SK-N-MC (cell line): ENCODE results near the gene PARVA.

Experiments
- EZH2 ChIP-seq: fragments of 200-600 bp; sonication (generic); IDR thresholded peaks from one replicate; pipeline ENCODE4 v1.6.1; 2017; ENCODE audit warnings: antibody characterized with exemption
- POLR2AphosphoS5 ChIP-seq: IDR thresholded peaks from 2 replicates; pipeline ENCODE4 v1.6.1; 2012; ENCODE audit warnings: mild to moderate bottlenecking, low read depth, low read length, borderline replicate concordance

DNA sequence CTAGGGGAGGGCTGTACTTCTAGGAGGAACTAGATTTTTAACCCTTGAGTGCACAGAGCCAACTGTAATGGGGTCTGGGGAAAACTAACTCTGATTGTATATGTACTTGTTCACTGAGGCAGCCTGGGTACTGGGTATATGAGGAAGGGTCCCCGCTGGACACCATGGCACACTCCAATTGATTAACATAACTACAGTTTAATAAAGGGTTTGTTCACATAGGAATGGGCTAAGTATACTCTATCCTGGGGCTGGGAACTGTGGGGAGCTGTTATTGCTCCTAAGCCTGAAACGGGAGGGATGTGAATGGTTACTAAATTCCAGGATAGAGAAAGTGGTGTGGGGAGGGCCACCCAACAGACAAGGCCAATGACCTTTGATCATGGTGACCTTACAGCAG is 67.6 kb downstream of the PARVA start:
- no peak for TF ChIP-seq POLR2AphosphoS5
- TF ChIP-seq EZH2, result no peak
